Tibial nerve (tissue), 4 donors: ENCODE results near the gene GAREM1.

Experiments used
- EP300 ChIP-seq, 2 donors: sonication (generic); formaldehyde crosslinking; IDR thresholded peaks; one replicate each; pipeline ENCODE4 v1.6.1; 2017; ENCODE audit warnings: antibody characterized with exemption in 2 of 2, mild to moderate bottlenecking in 1 of 2
- POLR2A ChIP-seq, 2 donors: fragments of 450-650 bp; IDR thresholded peaks; one replicate each; pipeline ENCODE4 v1.6.1; 2017; ENCODE audit warnings: antibody characterized with exemption in 2 of 2, mild to moderate bottlenecking in 2 of 2, moderate library complexity in 2 of 2
- TF ChIP-seq, protein P1 (sequence below), 5 experiments: fragments of 200-600 bp in 3 of 5; fragments of 450-650 bp in 2 of 5; sonication (generic) in 3 of 5; IDR thresholded peaks; one replicate each; pipeline ENCODE4 v1.5.1; 2016 to 2019; ENCODE audit warnings: antibody characterized with exemption in 5 of 5, mild to moderate bottlenecking in 3 of 5, moderate library complexity in 2 of 5

DNA sequence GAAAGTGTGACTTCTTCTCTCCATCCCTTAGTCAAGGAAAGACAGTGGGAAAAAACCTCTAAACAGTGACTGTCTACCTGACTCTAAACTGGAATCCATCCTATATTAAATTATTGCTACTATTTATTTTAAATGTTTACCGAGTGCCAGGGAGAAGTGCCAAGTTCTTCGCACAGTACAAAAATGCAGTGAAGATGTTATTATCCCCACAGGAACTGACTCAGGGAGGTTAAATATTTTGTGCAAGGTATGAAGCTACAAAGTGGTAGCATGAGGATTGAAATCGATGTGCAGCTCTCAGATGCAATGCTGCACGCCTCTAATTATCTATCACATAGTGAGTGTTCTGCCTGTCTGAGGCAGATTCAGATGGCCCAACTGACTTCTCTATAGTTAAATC, 189.8 kb downstream of the GAREM1 start:
- TF ChIP-seq POLR2A (IDR thresholded peaks at IDR 0.05) (no peak), EP300 (IDR thresholded peaks at IDR 0.05) (no peak)
- TF ChIP-seq, protein P1, sequence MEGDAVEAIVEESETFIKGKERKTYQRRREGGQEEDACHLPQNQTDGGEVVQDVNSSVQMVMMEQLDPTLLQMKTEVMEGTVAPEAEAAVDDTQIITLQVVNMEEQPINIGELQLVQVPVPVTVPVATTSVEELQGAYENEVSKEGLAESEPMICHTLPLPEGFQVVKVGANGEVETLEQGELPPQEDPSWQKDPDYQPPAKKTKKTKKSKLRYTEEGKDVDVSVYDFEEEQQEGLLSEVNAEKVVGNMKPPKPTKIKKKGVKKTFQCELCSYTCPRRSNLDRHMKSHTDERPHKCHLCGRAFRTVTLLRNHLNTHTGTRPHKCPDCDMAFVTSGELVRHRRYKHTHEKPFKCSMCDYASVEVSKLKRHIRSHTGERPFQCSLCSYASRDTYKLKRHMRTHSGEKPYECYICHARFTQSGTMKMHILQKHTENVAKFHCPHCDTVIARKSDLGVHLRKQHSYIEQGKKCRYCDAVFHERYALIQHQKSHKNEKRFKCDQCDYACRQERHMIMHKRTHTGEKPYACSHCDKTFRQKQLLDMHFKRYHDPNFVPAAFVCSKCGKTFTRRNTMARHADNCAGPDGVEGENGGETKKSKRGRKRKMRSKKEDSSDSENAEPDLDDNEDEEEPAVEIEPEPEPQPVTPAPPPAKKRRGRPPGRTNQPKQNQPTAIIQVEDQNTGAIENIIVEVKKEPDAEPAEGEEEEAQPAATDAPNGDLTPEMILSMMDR (IDR thresholded peaks at IDR 0.05), result no peak
